RCC 7860 (cell line): ENCODE data around the gene RCOR3.
A peak's percentile ranks its signal among the peaks of the same experiment; 100 is the strongest.

Source experiments
- DNase-seq: peaks from one replicate; pipeline ENCODE4 v3.0.0-alpha.2; 2015; ENCODE audit warnings: low spot score
- FAIRE-seq: peaks from 2 replicates; lab custom pipeline; 2012; peaks lifted over from hg19 to GRCh38; lab: Jason Lieb, UNC

The RCOR3 gene

DNA sequence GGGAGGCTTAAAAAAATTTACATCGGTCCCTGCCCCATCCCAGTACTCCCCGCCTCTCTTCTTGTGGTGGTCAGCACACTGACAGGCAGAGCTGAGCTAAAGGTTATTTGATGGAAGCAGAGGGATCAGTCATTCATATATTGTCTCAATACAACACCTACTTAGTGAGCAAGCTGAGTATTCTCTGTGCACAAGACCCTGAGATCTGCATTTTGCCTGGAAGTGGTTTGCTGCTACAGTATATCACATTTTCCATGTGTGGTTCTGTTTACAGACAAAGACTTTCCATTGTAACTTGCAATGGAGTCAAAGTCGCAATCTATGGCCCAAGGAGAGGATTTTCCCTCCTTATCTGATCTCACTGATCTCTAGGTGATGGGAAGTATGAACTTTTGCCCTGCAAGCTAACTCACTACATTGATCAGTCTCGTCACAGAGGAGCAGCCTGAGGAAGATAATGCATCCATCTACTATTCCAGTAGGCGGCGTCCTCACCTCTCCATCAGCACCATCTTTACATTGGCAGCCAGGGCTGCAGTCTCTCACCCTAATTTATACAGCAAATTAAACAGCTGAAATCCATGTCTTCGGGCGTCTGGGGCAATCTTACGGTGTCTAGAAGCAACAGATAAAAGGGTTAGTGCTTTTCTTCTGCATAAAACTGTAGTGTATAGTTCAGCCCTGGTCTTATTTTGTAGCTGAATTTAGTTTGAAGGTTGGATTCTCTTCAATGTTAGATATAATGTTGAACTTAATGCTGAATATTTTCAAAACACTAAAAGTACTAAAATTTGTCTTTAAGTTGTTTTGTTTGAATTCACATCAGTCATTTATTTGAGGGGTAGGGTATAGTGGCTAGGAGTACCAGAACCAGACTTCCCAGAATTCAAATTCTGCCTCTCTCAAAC is 64.2 kb downstream of the RCOR3 start:
- FAIRE-seq (no peak), DNase-seq (peak; percentile 42)

DNA sequence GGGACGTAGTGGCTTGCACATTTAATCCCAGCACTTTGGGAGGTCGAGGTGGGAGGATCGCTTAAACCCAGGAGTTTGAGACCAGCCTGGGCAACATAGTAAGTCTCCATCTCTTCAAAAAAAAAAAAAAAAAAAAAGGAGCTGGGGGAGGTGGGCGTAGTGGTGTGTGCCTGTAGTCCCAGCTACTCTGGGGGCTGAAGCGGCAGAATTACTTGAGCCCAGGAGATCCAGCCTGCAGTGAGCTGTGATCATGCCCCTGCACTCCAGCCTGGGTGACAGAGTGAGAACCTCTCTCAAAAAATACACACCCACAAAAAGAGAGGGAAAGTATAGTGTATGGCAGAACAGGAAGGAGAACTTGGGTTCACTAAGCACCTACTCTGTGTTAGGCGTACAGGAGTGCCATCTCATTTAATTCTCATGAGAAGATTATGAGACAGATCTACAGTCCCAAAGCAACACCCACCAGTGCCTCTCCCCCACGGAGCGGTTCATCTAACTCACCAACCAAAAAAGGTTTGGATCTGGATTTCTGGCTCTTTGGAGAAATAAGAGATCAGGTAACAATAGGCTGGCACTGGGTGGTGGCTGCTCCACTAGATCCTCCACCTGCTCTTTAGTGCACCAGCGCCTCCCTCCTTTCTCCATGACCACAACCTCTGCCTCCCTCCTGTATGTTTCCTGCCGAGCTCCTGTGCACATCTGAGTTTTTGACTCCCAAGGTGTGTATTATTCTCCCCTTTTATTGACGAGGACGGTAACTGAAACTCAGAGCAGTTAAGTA is 66.0 kb downstream of the RCOR3 start:
- FAIRE-seq (no peak), DNase-seq (no peak)

- DNase-seq (no peak), FAIRE-seq (no peak)
Observed at GRCh38 chr1:211326140-211326527, 67.0 kb downstream of the RCOR3 start.

GRCh38 chr1:211326528-211327345 is 67.6 kb downstream of the RCOR3 start, which contains the start of gene TRAF5:
Gene TRAF5 (plus strand): TSS chr1:211326833. CDS start chr1:211353240, 26,407 bp downstream.
- DNase-seq (no peak), FAIRE-seq (no peak)

DNA sequence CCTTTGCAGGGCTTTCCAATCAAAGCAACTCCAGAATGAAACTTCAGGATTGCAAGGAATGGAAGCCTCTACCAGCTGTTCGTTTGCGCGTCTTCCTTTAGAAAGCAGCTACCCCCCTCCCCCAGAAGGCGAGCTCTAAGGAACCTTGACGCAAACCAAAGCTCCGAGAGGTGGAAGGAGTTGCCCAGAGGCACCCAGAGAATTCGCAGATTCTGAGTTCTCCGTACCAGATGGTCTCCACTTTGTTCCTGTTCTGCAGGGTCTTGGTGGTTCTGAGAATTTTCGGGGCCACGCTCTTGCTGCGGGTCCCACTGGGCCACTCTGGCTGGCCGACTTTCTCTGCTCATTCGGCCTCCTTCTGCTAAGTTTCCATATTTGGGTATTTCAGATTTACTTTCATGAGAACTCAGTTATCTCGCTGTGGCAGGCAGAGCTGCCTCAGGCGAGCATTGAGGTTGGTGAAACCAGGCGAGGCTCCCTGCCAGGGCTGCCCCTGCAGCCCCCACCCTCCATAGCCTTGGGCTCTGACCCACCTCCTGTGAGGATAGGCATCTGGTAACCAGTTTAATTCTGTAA is 68.3 kb downstream of the RCOR3 start:
- no peak for FAIRE-seq
- DNase-seq, result no peak

- FAIRE-seq (no peak), DNase-seq (no peak)
Observed at GRCh38 chr1:211328084-211328694, 69.0 kb downstream of the RCOR3 start.

GRCh38 chr1:211328866-211329475 is 69.8 kb downstream of the RCOR3 start:
- DNase-seq (no peak), FAIRE-seq (no peak)

GRCh38 chr1:211329764-211330201 is 70.6 kb downstream of the RCOR3 start:
- FAIRE-seq (no peak), DNase-seq (no peak)

DNA sequence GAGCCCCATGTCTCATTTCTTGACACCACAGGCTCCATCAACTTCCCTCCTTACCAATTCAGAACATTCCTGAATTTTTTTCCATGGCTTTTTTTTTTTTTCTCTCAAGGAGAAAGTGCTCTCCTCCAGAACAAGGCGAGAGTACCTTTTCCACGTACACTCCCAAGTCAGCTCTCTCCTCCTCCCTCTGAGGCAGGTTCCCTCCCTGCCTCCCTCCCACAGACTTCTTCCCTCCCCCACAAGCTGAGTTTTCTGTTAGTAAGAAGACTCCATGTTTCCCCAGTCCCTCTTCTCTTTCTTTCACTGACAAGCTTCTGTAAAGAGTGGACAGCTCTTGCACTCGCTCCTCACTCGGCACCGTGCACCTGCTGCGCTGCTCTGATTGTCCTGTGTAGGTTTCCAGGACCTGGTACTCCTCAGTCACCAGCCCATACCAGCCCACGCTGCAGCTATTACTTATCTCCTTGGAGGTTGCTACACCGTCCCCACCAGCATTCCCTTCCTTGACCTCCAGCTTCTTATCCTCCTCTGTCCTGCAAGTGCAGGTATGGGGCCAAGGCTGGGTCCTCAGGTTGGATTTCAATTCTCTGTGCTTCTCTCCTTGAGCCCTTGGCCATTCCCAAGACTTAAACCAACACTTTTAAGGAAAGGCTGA is 71.2 kb downstream of the RCOR3 start:
- DNase-seq (no peak), FAIRE-seq (no peak)

DNA sequence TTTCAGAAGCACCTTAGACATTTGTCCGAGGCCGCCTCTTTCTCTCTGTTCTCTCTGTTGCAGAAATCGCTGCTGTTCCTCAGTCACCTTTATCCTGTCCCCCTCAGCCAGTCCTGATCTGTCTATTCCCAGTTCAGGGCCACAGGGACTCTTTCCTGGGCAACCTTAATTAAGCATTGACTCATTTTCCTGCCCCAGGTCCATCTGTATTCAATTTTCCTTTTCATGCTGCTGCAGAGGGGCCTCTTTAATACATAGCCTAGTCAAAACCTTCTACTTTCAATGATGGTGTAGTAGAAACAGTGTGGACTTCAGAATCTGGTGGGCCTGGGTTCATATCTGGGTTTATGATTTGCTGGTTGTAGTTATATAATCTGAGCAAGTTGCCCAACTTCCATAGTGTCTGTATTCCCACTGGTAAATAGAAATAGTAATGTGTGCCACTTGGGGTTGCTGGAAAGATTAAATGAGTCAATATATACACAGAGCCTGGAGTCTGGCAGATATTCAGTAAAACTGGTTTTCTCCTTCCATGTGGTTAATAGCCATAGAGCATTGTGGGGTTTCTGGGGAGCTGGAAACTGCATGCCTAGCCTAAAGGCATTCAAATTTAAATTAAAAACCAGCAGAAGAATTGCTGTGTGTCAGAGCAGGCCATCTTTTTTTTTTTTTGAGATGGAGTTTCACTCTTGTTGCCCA is 72.0 kb downstream of the RCOR3 start:
- FAIRE-seq (no peak), DNase-seq (no peak)

DNA sequence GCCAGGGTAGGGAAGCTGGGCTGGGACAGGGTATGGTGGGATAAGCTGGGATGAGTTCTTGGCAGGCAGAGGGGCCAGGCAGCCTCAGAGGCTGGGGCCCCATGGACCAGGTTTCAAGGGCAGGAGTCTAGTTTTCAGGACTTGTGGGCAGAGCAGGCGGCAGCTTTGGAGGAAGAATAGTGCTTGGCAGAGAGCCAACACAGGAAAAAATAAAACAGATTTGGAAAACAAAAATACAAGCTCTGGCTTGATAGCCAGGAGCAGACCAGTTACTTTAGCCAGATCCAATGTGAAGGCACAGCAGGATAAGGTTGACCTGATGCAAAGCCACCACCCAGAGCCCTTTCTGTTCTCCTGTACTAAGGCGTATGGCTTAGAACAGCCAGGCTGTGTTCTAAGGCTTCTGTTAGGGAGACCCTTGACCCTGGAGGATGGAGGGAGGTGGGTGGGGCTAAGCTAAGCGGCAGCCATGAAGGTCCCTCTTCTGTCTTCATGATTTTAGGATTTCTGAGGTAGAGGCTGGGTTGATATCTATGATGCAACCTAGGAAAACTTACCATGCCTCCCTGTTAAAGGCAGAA is 73.0 kb downstream of the RCOR3 start:
- no peak for FAIRE-seq

DNA sequence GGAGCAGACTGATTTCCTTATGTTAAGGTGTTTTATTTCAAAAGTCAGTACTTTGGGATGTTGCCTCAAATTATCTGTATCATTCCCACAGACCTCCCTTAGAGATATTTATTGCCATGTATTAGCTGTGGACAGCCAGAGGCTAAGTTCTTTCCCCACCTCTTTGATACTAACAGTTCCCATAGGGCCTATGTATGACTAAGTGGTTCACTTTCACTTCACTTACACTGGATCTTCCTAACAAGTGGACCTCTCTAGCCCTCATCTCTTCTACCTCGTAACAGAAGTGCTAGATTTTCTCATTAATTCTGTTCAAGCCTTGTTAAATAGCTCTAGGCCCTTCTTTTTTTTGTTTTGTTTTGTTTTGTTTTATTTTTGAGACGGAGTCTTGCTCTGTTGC is 73.7 kb downstream of the RCOR3 start:
- DNase-seq (no peak), FAIRE-seq (no peak)

More for the DNA sequence above, 73.0 kb downstream of the RCOR3 start:
- DNase-seq, result no peak

- FAIRE-seq (no peak), DNase-seq (no peak)
Observed at GRCh38 chr1:211333906-211334305, 74.7 kb downstream of the RCOR3 start.

DNA sequence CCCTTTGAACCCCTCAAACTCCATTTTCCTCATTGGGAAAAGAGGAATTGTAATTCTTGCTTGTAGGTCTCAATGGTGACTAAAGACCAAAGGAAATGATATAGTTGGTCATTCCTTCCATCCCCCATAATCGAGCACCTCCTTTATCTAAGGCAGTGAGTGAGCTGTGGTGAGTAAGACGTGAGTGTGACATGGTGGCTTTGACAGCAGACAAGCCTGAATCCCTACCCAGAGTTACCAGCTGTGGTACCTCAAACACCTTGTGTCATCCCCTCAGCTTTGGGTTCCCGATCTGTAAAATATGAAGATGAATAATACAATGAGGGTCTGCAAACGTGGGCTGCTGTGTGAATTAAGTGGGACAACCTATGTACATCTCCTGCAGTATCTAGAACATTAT is 75.8 kb downstream of the RCOR3 start:
- FAIRE-seq (no peak), DNase-seq (peak; percentile 23)

DNA sequence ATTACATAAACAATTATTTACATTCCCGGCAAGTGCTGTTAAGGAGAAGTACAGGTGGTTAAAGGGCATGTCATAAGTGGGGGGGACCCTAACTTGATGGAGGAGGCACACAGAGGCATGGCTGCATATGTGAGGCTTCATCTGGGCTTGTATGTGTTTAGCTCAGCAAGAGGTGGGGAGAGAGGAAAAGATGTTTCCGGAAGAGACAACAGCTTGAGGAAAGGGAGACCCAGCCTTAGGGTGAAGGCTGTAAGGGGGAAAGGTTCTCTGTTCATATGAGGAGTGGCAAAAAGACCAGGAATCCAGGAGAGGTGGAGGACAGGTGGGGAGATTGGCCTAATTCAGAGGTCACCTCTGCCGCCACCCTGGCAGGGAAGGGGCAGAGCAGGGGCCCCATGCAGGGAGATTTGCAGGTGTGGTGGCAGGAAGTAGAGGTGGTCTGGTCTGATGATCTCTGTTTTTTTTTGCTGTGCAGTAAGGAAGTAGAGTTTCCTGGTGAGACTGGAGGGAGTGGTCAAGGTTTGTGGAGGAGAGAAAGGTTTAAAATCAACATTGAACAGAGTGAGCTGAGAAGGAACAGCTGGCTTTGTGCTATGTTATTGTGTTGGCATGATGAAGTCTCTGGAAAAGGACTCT is 76.5 kb downstream of the RCOR3 start:
- FAIRE-seq, result no peak
- no peak for DNase-seq

- no peak for FAIRE-seq
- no peak for DNase-seq
Observed at GRCh38 chr1:211336161-211336560, 77.0 kb downstream of the RCOR3 start.

DNA sequence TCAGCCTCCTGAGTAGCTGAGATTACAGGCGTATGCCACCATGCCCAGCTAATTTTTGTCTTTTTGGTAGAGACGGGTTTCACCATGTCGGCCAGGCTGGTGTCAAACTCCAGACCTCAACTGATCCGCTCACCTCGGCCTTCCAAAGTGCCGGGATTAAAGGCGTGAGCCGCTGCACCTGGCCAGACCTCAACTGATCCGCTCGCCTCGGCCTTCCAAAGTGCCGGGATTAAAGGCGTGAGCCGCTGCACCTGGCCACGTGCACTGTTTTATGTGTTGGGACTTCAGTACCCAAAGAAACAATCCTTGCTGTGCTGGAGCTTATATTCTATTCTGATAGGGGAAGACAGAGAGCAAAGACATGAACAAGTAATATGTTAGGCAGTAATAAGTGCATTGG is 77.6 kb downstream of the RCOR3 start:
- FAIRE-seq, result no peak

More for the DNA sequence above, 77.6 kb downstream of the RCOR3 start:
- DNase-seq, result no peak
